MM.1S (cell line): ENCODE results near the gene YDJC.

ENCODE experiments used
- DNase-seq: peaks from one replicate; pipeline ENCODE4 v3.0.0-alpha.2; 2015
- H2AFZ ChIP-seq: fragments of 300-600 bp; sonication (generic); 2 replicates; pipeline ENCODE4 v1.6.0; 2016; ENCODE audit warnings: antibody characterized with exemption, low read length
- H3F3A ChIP-seq: fragments of 300-600 bp; sonication (generic); 2 replicates; pipeline ENCODE4 v1.6.1; 2016; ENCODE audit warnings: mild to moderate bottlenecking, antibody characterized with exemption, low read length, moderate library complexity, mixed read lengths; ENCODE audit not compliant: insufficient read depth
- H3K27ac ChIP-seq: fragments of 300-600 bp; sonication (generic); 2 replicates; pipeline ENCODE4 v1.5.1; 2016; ENCODE audit warnings: mild to moderate bottlenecking, low read length
- H3K27me3 ChIP-seq: fragments of 300-600 bp; sonication (generic); replicated peaks from 2 replicates; pipeline ENCODE4 v1.6.0; 2016; ENCODE audit warnings: low read length; ENCODE audit not compliant: insufficient read depth
- H3K36me3 ChIP-seq: fragments of 300-600 bp; sonication (generic); replicated peaks from 2 replicates; pipeline ENCODE4 v1.6.1; 2016; ENCODE audit warnings: mild to moderate bottlenecking, low read length, mixed read lengths; ENCODE audit not compliant: insufficient read depth
- H3K4me1 ChIP-seq: fragments of 300-600 bp; sonication (generic); 2 replicates; pipeline ENCODE4 v1.6.1; 2016; ENCODE audit warnings: low read length, mixed read lengths
- H3K4me2 ChIP-seq: fragments of 300-600 bp; sonication (generic); 2 replicates; pipeline ENCODE4 v1.6.0; 2016; ENCODE audit warnings: low read depth, low read length
- H3K4me3 ChIP-seq: fragments of 300-600 bp; sonication (generic); 2 replicates; pipeline ENCODE4 v1.5.1; 2016; ENCODE audit warnings: low read length, mixed read lengths
- H3K79me2 ChIP-seq: fragments of 300-600 bp; sonication (generic); 2 replicates; pipeline ENCODE4 v1.6.1; 2016; ENCODE audit warnings: mixed run types, low read length, mixed read lengths
- H3K9ac ChIP-seq: fragments of 300-600 bp; sonication (generic); 2 replicates; pipeline ENCODE4 v1.6.1; 2016; ENCODE audit warnings: low read length, mixed read lengths
- H3K9me2 ChIP-seq: fragments of 300-600 bp; sonication (generic); replicated peaks from 2 replicates; pipeline ENCODE4 v1.6.1; 2016; ENCODE audit warnings: mild to moderate bottlenecking, low read length, mixed read lengths; ENCODE audit not compliant: insufficient read depth
- H3K9me3 ChIP-seq: fragments of 300-600 bp; sonication (generic); replicated peaks from 2 replicates; pipeline ENCODE4 v1.6.1; 2016; ENCODE audit warnings: mild to moderate bottlenecking, low read length, mixed read lengths; ENCODE audit not compliant: insufficient read depth
- H4K20me1 ChIP-seq: fragments of 300-600 bp; sonication (generic); 2 replicates; pipeline ENCODE4 v1.6.1; 2016; ENCODE audit warnings: mild to moderate bottlenecking, low read length, moderate library complexity, mixed read lengths; ENCODE audit not compliant: insufficient read depth
- EZH2 ChIP-seq: fragments of 300-600 bp; sonication (generic); optimal IDR thresholded peaks from 2 replicates; pipeline ENCODE3; 2017; ENCODE audit warnings: low read depth, mild to moderate bottlenecking, antibody characterized with exemption, low read length, mixed read lengths
- EZH2phosphoT487 ChIP-seq: fragments of 300-600 bp; sonication (generic); IDR thresholded peaks from 2 replicates; pipeline ENCODE4 v1.6.1; 2018; ENCODE audit warnings: antibody characterized with exemption, low read length
- TF ChIP-seq, protein P1 (sequence below): fragments of 300-600 bp; sonication (generic); IDR thresholded peaks from 2 replicates; pipeline ENCODE4 v1.5.1; 2016; ENCODE audit warnings: antibody characterized with exemption, low read length, mixed read lengths

Gene YDJC

DNA sequence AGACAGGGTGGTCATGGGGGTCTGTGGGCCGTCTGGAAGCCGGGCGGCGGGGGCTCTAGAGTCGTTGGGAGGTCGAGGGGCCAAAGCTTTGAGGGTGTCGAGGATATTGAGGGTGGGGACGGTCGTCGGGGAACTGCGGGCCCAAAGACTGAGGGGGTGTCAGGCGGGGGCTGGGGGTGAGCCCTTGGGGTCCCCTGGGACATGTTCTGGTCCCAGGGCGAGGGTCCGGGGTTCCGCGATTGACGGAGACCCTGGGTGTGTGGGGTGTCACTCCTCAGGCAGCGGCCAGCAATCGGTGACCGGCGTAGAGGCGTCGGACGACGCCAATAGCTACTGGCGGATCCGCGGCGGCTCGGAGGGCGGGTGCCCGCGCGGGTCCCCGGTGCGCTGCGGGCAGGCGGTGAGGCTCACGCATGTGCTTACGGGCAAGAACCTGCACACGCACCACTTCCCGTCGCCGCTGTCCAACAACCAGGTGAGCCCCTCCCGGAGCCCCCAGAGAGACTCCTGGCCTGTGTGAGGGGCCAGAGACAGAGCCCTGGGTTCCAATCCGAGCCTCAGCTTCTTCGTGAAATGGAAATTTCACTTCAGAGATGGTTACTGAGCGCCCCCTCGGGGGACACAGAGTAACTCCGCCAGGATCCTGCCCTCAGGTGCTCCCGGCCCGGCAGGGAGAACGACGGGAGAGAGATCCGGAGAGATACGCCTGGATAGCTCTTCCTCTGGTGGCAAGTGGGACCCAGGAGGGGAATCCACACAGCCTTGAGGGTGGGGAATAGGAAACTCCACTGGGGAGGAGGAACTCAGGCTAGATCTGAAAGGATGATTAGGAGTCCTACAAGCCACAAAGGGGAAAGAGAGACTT is 13.0 kb upstream of the YDJC start:
- Histone ChIP-seq H3K36me3 (no peaks in the 10 kb centered on the region), H3K9ac (peak overlapping the region; percentile 79), H3K27me3 (no peaks in the 10 kb centered on the region), H3K9me2 (no peaks in the 10 kb centered on the region), H2AFZ (peak overlapping the region; percentile 81), H4K20me1 (no peaks in the 10 kb centered on the region), H3F3A (peaks cover 8% of the 10 kb centered on the region; the same call in 1 of the 2 replicates), H3K27ac (peak overlapping the region; percentile 36; the same call in 1 of the 2 replicates), H3K4me2 (peak overlapping the region; percentile 81), H3K9me3 (no peaks in the 10 kb centered on the region), H3K4me1 (no peaks in the 10 kb centered on the region), H3K79me2 (peaks cover 13% of the 10 kb centered on the region), H3K4me3 (peak overlapping the region; percentile 78)
- no peak for TF ChIP-seq EZH2phosphoT487
- TF ChIP-seq, protein P1, sequence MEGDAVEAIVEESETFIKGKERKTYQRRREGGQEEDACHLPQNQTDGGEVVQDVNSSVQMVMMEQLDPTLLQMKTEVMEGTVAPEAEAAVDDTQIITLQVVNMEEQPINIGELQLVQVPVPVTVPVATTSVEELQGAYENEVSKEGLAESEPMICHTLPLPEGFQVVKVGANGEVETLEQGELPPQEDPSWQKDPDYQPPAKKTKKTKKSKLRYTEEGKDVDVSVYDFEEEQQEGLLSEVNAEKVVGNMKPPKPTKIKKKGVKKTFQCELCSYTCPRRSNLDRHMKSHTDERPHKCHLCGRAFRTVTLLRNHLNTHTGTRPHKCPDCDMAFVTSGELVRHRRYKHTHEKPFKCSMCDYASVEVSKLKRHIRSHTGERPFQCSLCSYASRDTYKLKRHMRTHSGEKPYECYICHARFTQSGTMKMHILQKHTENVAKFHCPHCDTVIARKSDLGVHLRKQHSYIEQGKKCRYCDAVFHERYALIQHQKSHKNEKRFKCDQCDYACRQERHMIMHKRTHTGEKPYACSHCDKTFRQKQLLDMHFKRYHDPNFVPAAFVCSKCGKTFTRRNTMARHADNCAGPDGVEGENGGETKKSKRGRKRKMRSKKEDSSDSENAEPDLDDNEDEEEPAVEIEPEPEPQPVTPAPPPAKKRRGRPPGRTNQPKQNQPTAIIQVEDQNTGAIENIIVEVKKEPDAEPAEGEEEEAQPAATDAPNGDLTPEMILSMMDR, result peak; percentile 70
- peak; percentile 74 for DNase-seq

DNA sequence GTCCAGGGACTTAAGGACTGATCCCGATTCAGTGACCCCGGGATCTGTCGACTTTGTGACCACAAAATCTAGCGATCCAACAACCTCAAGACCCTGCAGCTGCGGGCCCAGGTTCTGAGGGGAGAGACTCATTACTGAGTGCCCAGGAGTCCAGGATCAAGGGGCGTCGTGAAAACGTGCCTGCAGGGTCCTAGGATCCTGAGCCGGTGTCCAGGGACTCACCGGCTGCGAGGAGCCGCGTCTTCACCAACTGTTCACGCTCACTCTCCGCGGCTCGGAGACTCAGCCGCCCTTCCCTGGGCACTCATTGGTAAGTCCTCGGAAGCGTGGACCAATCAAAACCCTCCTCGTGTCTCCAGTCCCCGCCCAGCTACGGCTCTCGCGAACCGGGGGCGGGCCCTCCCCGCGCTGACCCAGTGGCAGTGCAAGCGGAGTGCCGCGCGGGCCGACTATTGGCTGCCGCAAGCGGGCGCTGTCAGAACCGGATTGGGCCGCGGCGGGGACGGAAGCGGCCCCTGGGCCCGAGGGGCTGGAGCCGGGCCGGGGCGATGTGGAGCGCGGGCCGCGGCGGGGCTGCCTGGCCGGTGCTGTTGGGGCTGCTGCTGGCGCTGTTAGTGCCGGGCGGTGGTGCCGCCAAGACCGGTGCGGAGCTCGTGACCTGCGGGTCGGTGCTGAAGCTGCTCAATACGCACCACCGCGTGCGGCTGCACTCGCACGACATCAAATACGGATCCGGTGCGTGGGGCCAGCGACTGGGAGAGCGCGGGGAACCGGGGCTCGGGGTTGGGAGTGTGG is 12.2 kb upstream of the YDJC start, which contains the start of gene SDF2L1:
Gene SDF2L1 (plus strand): TSS at position 514 of the 795 bp plus-strand sequence. CDS start 35 bp downstream, at position 549.
- no peaks in the 10 kb centered on the region for H3K36me3 ChIP-seq
- H3K9me2 ChIP-seq, result no peaks in the 10 kb centered on the region
- H3K9me3 ChIP-seq, result no peaks in the 10 kb centered on the region
- peak within 1 kb of the TSS; percentile 79 for H3K9ac ChIP-seq
- H3K4me2 ChIP-seq, result peak within 1 kb of the TSS; percentile 89
- H2AFZ ChIP-seq, result peak within 1 kb of the TSS; percentile 81
- no peaks in the 10 kb centered on the region for H4K20me1 ChIP-seq
- TF ChIP-seq EZH2phosphoT487 (no peak), EZH2 (no peak)
- TF ChIP-seq, protein P1, result no peak
- H3F3A ChIP-seq, result peaks cover 8% of the 10 kb centered on the region; the same call in 1 of the 2 replicates
- peak within 1 kb of the TSS; percentile 36; the same call in 1 of the 2 replicates for H3K27ac ChIP-seq
- DNase-seq, result peak; percentile 99
- H3K27me3 ChIP-seq, result no peaks in the 10 kb centered on the region
- no peaks in the 10 kb centered on the region for H3K4me1 ChIP-seq
- H3K79me2 ChIP-seq, result peaks cover 13% of the 10 kb centered on the region
- peak within 1 kb of the TSS; percentile 78 for H3K4me3 ChIP-seq

DNA sequence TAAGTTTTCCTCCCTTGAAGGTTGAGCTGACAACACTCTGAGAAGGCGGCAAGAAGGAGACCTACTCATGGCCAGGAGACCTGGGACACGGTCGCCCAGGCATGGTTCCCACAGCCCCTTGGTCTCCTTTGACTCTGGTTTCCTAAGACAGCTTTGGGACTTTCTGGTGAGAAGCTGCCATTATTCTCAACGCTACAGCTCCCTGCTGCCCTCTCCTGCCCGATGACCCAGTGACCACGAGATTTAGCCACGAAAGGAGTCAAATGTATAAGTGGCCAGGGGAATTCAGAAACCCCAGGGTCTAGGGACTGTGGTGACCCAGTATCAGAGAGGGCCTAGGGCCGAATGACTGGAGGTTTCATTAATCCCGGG is 11.6 kb upstream of the YDJC start:
- peak overlapping the region; percentile 79 for H2AFZ ChIP-seq
- no peaks in the 10 kb centered on the region for H4K20me1 ChIP-seq
- H3K9ac ChIP-seq, result peak overlapping the region; percentile 64; the same call in 1 of the 2 replicates
- DNase-seq, result no peak
- peak overlapping the region; percentile 89 for H3K4me2 ChIP-seq
- H3K27ac ChIP-seq, result no peak overlapping the region
- H3K9me3 ChIP-seq, result no peaks in the 10 kb centered on the region
- no peaks in the 10 kb centered on the region for H3K4me1 ChIP-seq
- peak overlapping the region; percentile 62 for H3K4me3 ChIP-seq
- TF ChIP-seq, protein P1, result peak; percentile 34
- no peak for TF ChIP-seq EZH2
- no peaks in the 10 kb centered on the region for H3K9me2 ChIP-seq
- H3F3A ChIP-seq, result peaks cover 6% of the 10 kb centered on the region; the same call in 1 of the 2 replicates
- H3K27me3 ChIP-seq, result no peaks in the 10 kb centered on the region
- peaks cover 13% of the 10 kb centered on the region for H3K79me2 ChIP-seq
- H3K36me3 ChIP-seq, result no peaks in the 10 kb centered on the region
